ENCODE measurements around the gene MESD.
"Not testable (repeated sequence)": the region's sequence is repeated elsewhere in the genome, so short reads cannot be mapped to it uniquely, and the experiment has no call there.

Gene MESD

GRCh38 chr15:80965454-80965853 lies 24.2 kb downstream of the MESD start:
- not testable (repeated sequence) for H3K4me1 ChIP-seq (ENCODE audit: control insufficient read depth, insufficient read depth, low read length); H3K9ac ChIP-seq (ENCODE audit: low read length); H3K36me3 ChIP-seq (ENCODE audit: control insufficient read depth, insufficient read depth, low read length); H3K27me3 ChIP-seq (ENCODE audit: control insufficient read depth, insufficient read depth, low read length); H3K27ac ChIP-seq (ENCODE audit: low read depth, low read length); H3K4me3 ChIP-seq (ENCODE audit: low read length)

- Histone ChIP-seq H3K4me1 (ENCODE audit: control insufficient read depth, insufficient read depth, low read length) (no peaks in the 10 kb centered on the region), H3K27ac (ENCODE audit: low read depth, low read length) (no peak overlapping the region), H3K36me3 (ENCODE audit: control insufficient read depth, insufficient read depth, low read length) (no peaks in the 10 kb centered on the region), H3K27me3 (ENCODE audit: control insufficient read depth, insufficient read depth, low read length) (no peaks in the 10 kb centered on the region), H3K9ac (ENCODE audit: low read length) (no peak overlapping the region), H3K4me3 (ENCODE audit: low read length) (no peak overlapping the region)
Measured at GRCh38 chr15:80958818-80959495, 30.7 kb downstream of the MESD start.

- no peaks in the 10 kb centered on the region for H3K36me3 ChIP-seq (ENCODE audit: control insufficient read depth, insufficient read depth, low read length)
- H3K4me3 ChIP-seq (ENCODE audit: low read length), result no peak overlapping the region
- H3K9ac ChIP-seq (ENCODE audit: low read length), result no peak overlapping the region
- H3K4me1 ChIP-seq (ENCODE audit: control insufficient read depth, insufficient read depth, low read length), result no peaks in the 10 kb centered on the region
- no peaks in the 10 kb centered on the region for H3K27me3 ChIP-seq (ENCODE audit: control insufficient read depth, insufficient read depth, low read length)
- H3K27ac ChIP-seq (ENCODE audit: low read depth, low read length), result no peak overlapping the region
Measured at GRCh38 chr15:80957976-80958375, 31.6 kb downstream of the MESD start.

GRCh38 chr15:80957556-80957955 lies 32.1 kb downstream of the MESD start:
- Histone ChIP-seq H3K4me3 (ENCODE audit: low read length) (no peak overlapping the region), H3K36me3 (ENCODE audit: control insufficient read depth, insufficient read depth, low read length) (no peaks in the 10 kb centered on the region), H3K27ac (ENCODE audit: low read depth, low read length) (no peak overlapping the region), H3K9ac (ENCODE audit: low read length) (no peak overlapping the region), H3K4me1 (ENCODE audit: control insufficient read depth, insufficient read depth, low read length) (no peaks in the 10 kb centered on the region), H3K27me3 (ENCODE audit: control insufficient read depth, insufficient read depth, low read length) (no peaks in the 10 kb centered on the region)

- not testable (repeated sequence) for H3K4me1 ChIP-seq (ENCODE audit: control insufficient read depth, insufficient read depth, low read length); H3K36me3 ChIP-seq (ENCODE audit: control insufficient read depth, insufficient read depth, low read length); H3K4me3 ChIP-seq (ENCODE audit: low read length); H3K27ac ChIP-seq (ENCODE audit: low read depth, low read length); H3K9ac ChIP-seq (ENCODE audit: low read length); H3K27me3 ChIP-seq (ENCODE audit: control insufficient read depth, insufficient read depth, low read length)
Measured at GRCh38 chr15:80955571-80956452, 33.8 kb downstream of the MESD start.

- no peak overlapping the region for H3K27ac ChIP-seq (ENCODE audit: low read depth, low read length)
- no peaks in the 10 kb centered on the region for H3K27me3 ChIP-seq (ENCODE audit: control insufficient read depth, insufficient read depth, low read length)
Measured at GRCh38 chr15:80953953-80954778, 35.5 kb downstream of the MESD start.

GRCh38 chr15:80953001-80953952 lies 36.3 kb downstream of the MESD start:
- no peak overlapping the region for H3K4me3 ChIP-seq (ENCODE audit: low read length)
- no peak overlapping the region for H3K9ac ChIP-seq (ENCODE audit: low read length)
- H3K4me1 ChIP-seq (ENCODE audit: control insufficient read depth, insufficient read depth, low read length), result no peaks in the 10 kb centered on the region
- no peak overlapping the region for H3K27ac ChIP-seq (ENCODE audit: low read depth, low read length)
- no peaks in the 10 kb centered on the region for H3K27me3 ChIP-seq (ENCODE audit: control insufficient read depth, insufficient read depth, low read length)
- peaks cover 2% of the 10 kb centered on the region for H3K36me3 ChIP-seq (ENCODE audit: control insufficient read depth, insufficient read depth, low read length)

More at GRCh38 chr15:80953953-80954778, 35.5 kb downstream of the MESD start:
- Histone ChIP-seq H3K9ac (ENCODE audit: low read length) (no peak overlapping the region), H3K36me3 (ENCODE audit: control insufficient read depth, insufficient read depth, low read length) (peaks cover 2% of the 10 kb centered on the region), H3K4me3 (ENCODE audit: low read length) (no peak overlapping the region), H3K4me1 (ENCODE audit: control insufficient read depth, insufficient read depth, low read length) (no peaks in the 10 kb centered on the region)

- peaks cover 9% of the 10 kb centered on the region for H3K36me3 ChIP-seq (ENCODE audit: control insufficient read depth, insufficient read depth, low read length)
- H3K9ac ChIP-seq (ENCODE audit: low read length), result no peak overlapping the region
- no peak overlapping the region for H3K4me3 ChIP-seq (ENCODE audit: low read length)
- no peaks in the 10 kb centered on the region for H3K27me3 ChIP-seq (ENCODE audit: control insufficient read depth, insufficient read depth, low read length)
- no peaks in the 10 kb centered on the region for H3K4me1 ChIP-seq (ENCODE audit: control insufficient read depth, insufficient read depth, low read length)
- no peak overlapping the region for H3K27ac ChIP-seq (ENCODE audit: low read depth, low read length)
Measured at GRCh38 chr15:80951941-80952340, 37.7 kb downstream of the MESD start.

- Histone ChIP-seq H3K27ac (ENCODE audit: low read depth, low read length) (no peak overlapping the region), H3K36me3 (ENCODE audit: control insufficient read depth, insufficient read depth, low read length) (peaks cover 9% of the 10 kb centered on the region), H3K27me3 (ENCODE audit: control insufficient read depth, insufficient read depth, low read length) (no peaks in the 10 kb centered on the region), H3K4me3 (ENCODE audit: low read length) (no peak overlapping the region), H3K9ac (ENCODE audit: low read length) (no peak overlapping the region), H3K4me1 (ENCODE audit: control insufficient read depth, insufficient read depth, low read length) (no peaks in the 10 kb centered on the region)
Measured at GRCh38 chr15:80950291-80951078, 39.1 kb downstream of the MESD start.

GRCh38 chr15:80949756-80950155 lies 39.9 kb downstream of the MESD start:
- no peaks in the 10 kb centered on the region for H3K27me3 ChIP-seq (ENCODE audit: control insufficient read depth, insufficient read depth, low read length)
- no peak overlapping the region for H3K9ac ChIP-seq (ENCODE audit: low read length)
- H3K27ac ChIP-seq (ENCODE audit: low read depth, low read length), result no peak overlapping the region
- H3K4me3 ChIP-seq (ENCODE audit: low read length), result no peak overlapping the region
- H3K36me3 ChIP-seq (ENCODE audit: control insufficient read depth, insufficient read depth, low read length), result peaks cover 9% of the 10 kb centered on the region
- H3K4me1 ChIP-seq (ENCODE audit: control insufficient read depth, insufficient read depth, low read length), result no peaks in the 10 kb centered on the region

- Histone ChIP-seq H3K27me3 (ENCODE audit: control insufficient read depth, insufficient read depth, low read length) (no peaks in the 10 kb centered on the region), H3K9ac (ENCODE audit: low read length) (no peak overlapping the region), H3K4me3 (ENCODE audit: low read length) (no peak overlapping the region), H3K27ac (ENCODE audit: low read depth, low read length) (no peak overlapping the region), H3K36me3 (ENCODE audit: control insufficient read depth, insufficient read depth, low read length) (peaks cover 9% of the 10 kb centered on the region), H3K4me1 (ENCODE audit: control insufficient read depth, insufficient read depth, low read length) (peaks cover under 1% of the 10 kb centered on the region)
Measured at GRCh38 chr15:80948651-80949292, 40.8 kb downstream of the MESD start.

Measured in rectal smooth muscle tissue (tissue), 1 donor.